Cardiac fibroblast (primary cell): ENCODE measurements around the gene STEAP4.
"Not testable (repeated sequence)": the region's sequence is repeated elsewhere in the genome, so short reads cannot be mapped to it uniquely, and the experiment has no call there.

Experiments used
- DNase-seq, 2 donors: peaks; one replicate each; pipeline versions ENCODE4 v3.0.0 to v3.0.0-alpha.2; 2010; ENCODE audit warnings: low read depth in 2 of 2
- H3K4me3 ChIP-seq, 2 donors: replicated peaks in 1 of 2; 1 replicate in 1 of 2; 2 replicates in 1 of 2; pipeline ENCODE4 v1.5.1; 2011; ENCODE audit warnings: low read depth in 2 of 2, low read length in 2 of 2, mild to moderate bottlenecking in 2 of 2, moderate library complexity in 1 of 2
- CTCF ChIP-seq: IDR thresholded peaks from one replicate; pipeline ENCODE4 v1.5.1; 2011; ENCODE audit warnings: low read depth, mild to moderate bottlenecking, low read length, inconsistent platforms

Gene STEAP4

GRCh38 chr7:88268858-88269257 lies 37.8 kb downstream of the STEAP4 start:
- H3K4me3 ChIP-seq = no peak overlapping the region
- no peak for TF ChIP-seq CTCF
- no peak for DNase-seq

- DNase-seq = no peak
- no peak for TF ChIP-seq CTCF
- H3K4me3 ChIP-seq = no peak overlapping the region
These were observed 38.6 kb downstream of the STEAP4 start for GRCh38 chr7:88268051-88268450.

- no peak overlapping the region for H3K4me3 ChIP-seq
- TF ChIP-seq CTCF = no peak
These were observed 39.3 kb downstream of the STEAP4 start for GRCh38 chr7:88267421-88267820.

GRCh38 chr7:88264987-88265386 lies 41.7 kb downstream of the STEAP4 start:
- H3K4me3 ChIP-seq = not testable (repeated sequence)
- peak in 1 of 2 donors; percentile 7 for DNase-seq

More at GRCh38 chr7:88267421-88267820, 39.3 kb downstream of the STEAP4 start:
- DNase-seq = no peak

- DNase-seq = no peak
- TF ChIP-seq CTCF = no peak
- no peak overlapping the region for H3K4me3 ChIP-seq
These were observed 44.1 kb downstream of the STEAP4 start for GRCh38 chr7:88262562-88262961.

- DNase-seq = no peak
- TF ChIP-seq CTCF = no peak
- no peak overlapping the region for H3K4me3 ChIP-seq
These were observed 46.0 kb downstream of the STEAP4 start for GRCh38 chr7:88260719-88261118.

GRCh38 chr7:88259656-88260380 lies 46.9 kb downstream of the STEAP4 start:
- H3K4me3 ChIP-seq = no peak overlapping the region
- no peak for TF ChIP-seq CTCF
- DNase-seq = peak in 1 of 2 donors; percentile 3

GRCh38 chr7:88258296-88258695 lies 48.4 kb downstream of the STEAP4 start:
- H3K4me3 ChIP-seq, DNase-seq: not testable (repeated sequence)
